Astrocyte (in vitro differentiated cells and primary cell): Measurements from ENCODE around the gene WDSUB1. TPM values are rescaled to one million over a fixed set of nuclear protein-coding genes. Genes with fewer than 3 reads are reported as not detected.

Experiments
- DNase-seq: peaks from one replicate; pipeline ENCODE4 v3.0.0-alpha.2; 2010; ENCODE audit warnings: low read depth
- FAIRE-seq: peaks from 2 replicates; lab custom pipeline; 2011; peaks lifted over from hg19 to GRCh38; lab: Jason Lieb, UNC
- H2AFZ ChIP-seq: 2 replicates; pipeline ENCODE4 v1.6.0; 2012; ENCODE audit warnings: low read depth, low read length, inconsistent platforms
- H3K27ac ChIP-seq: 2 replicates; pipeline ENCODE4 v1.5.1; 2011; ENCODE audit warnings: low read depth, low read length, inconsistent platforms
- H3K27me3 ChIP-seq: 2 replicates; pipeline ENCODE4 v1.6.0; 2011; ENCODE audit warnings: low read length, inconsistent platforms; ENCODE audit not compliant: insufficient read depth
- H3K36me3 ChIP-seq: 2 replicates; pipeline ENCODE4 v1.5.1; 2011; ENCODE audit warnings: low read length, inconsistent platforms; ENCODE audit not compliant: insufficient read depth
- H3K4me1 ChIP-seq: 2 replicates; pipeline ENCODE4 v1.5.1; 2011; ENCODE audit warnings: low read length, inconsistent platforms; ENCODE audit not compliant: insufficient read depth
- H3K4me2 ChIP-seq: 2 replicates; pipeline ENCODE4 v1.6.0; 2012; ENCODE audit warnings: low read length, inconsistent platforms
- H3K4me3 ChIP-seq: 2 replicates; pipeline ENCODE4 v1.5.1; 2011; ENCODE audit warnings: low read depth, mild to moderate bottlenecking, low read length, inconsistent platforms; ENCODE audit not compliant: insufficient read depth
- H3K79me2 ChIP-seq: 2 replicates; pipeline ENCODE4 v1.6.0; 2012; ENCODE audit warnings: mild to moderate bottlenecking, low read length, inconsistent platforms; ENCODE audit not compliant: insufficient read depth
- H3K9ac ChIP-seq: 2 replicates; pipeline ENCODE4 v1.6.0; 2012; ENCODE audit warnings: mild to moderate bottlenecking, low read length, inconsistent platforms
- H3K9me3 ChIP-seq: 2 replicates; pipeline ENCODE4 v1.5.1; 2012; ENCODE audit warnings: low read depth, mild to moderate bottlenecking, low read length, inconsistent platforms; ENCODE audit not compliant: insufficient read depth
- H4K20me1 ChIP-seq: 2 replicates; pipeline ENCODE4 v1.6.0; 2012; ENCODE audit warnings: low read length, inconsistent platforms; ENCODE audit not compliant: insufficient read depth
- H3K27ac Mint-ChIP-seq: one replicate; pipeline ENCODE4 v1.8.0; 2021; ENCODE audit warnings: mild to moderate bottlenecking, mixed read lengths; ENCODE audit not compliant: unreplicated experiment
- H3K27me3 Mint-ChIP-seq: one replicate; pipeline ENCODE4 v1.8.0; 2021; ENCODE audit warnings: low read depth, mixed read lengths; ENCODE audit not compliant: unreplicated experiment
- H3K36me3 Mint-ChIP-seq: one replicate; pipeline ENCODE4 v1.8.0; 2021; ENCODE audit warnings: low read depth, mixed read lengths; ENCODE audit not compliant: unreplicated experiment
- H3K4me1 Mint-ChIP-seq: one replicate; pipeline ENCODE4 v1.8.0; 2021; ENCODE audit warnings: low read depth, mixed read lengths; ENCODE audit not compliant: unreplicated experiment
- H3K4me3 Mint-ChIP-seq: one replicate; pipeline ENCODE4 v1.8.0; 2021; ENCODE audit warnings: mild to moderate bottlenecking, moderate library complexity, mixed read lengths; ENCODE audit not compliant: unreplicated experiment
- H3K9me3 Mint-ChIP-seq: one replicate; pipeline ENCODE4 v1.8.0; 2021; ENCODE audit warnings: mild to moderate bottlenecking, mixed read lengths; ENCODE audit not compliant: unreplicated experiment
- CTCF ChIP-seq: IDR thresholded peaks from 2 replicates; pipeline ENCODE4 v1.5.1; 2011; ENCODE audit warnings: low read depth, mild to moderate bottlenecking, inconsistent platforms, low read length, moderate library complexity; ENCODE audit not compliant: insufficient read depth
- EZH2 ChIP-seq: IDR thresholded peaks from 2 replicates; pipeline ENCODE4 v1.6.1; 2012; ENCODE audit warnings: mild to moderate bottlenecking, low read length, inconsistent platforms; ENCODE audit not compliant: insufficient read depth
- total RNA-seq: library from RNA; stranded (reverse); gene quantifications from 2 replicates; pipeline ENCODE4 v1.2.1, GENCODE V29; 2021

The WDSUB1 gene
- total RNA-seq, 1 donor from 2014 or later: 5.4 TPM

GRCh38 chr2:159229476-159230144 lies 56.9 kb downstream of the WDSUB1 start:
- DNase-seq (no peak), FAIRE-seq (no peak)
- peaks cover 38% of the 10 kb centered on the region for H3K36me3 Mint-ChIP-seq
- H3K27me3 Mint-ChIP-seq: no peaks in the 10 kb centered on the region
- H3K4me2 ChIP-seq: no peak overlapping the region
- H3K27ac Mint-ChIP-seq: no peak overlapping the region
- H3K9me3 ChIP-seq: no peaks in the 10 kb centered on the region
- H3K36me3 ChIP-seq: peaks cover 21% of the 10 kb centered on the region
- peaks cover 12% of the 10 kb centered on the region for H3K4me1 ChIP-seq
- H2AFZ ChIP-seq: no peak overlapping the region
- H3K4me1 Mint-ChIP-seq: peaks cover 7% of the 10 kb centered on the region
- H3K9me3 Mint-ChIP-seq: no peaks in the 10 kb centered on the region
- no peak for TF ChIP-seq EZH2
- TF ChIP-seq CTCF: no peak
- H3K27ac ChIP-seq: no peak overlapping the region
- no peaks in the 10 kb centered on the region for H3K27me3 ChIP-seq
- no peak overlapping the region for H3K4me3 ChIP-seq
- peaks cover 5% of the 10 kb centered on the region for H4K20me1 ChIP-seq
- no peak overlapping the region for H3K9ac ChIP-seq
- no peak overlapping the region for H3K4me3 Mint-ChIP-seq
- no peaks in the 10 kb centered on the region for H3K79me2 ChIP-seq

GRCh38 chr2:159228081-159228581 lies 58.4 kb downstream of the WDSUB1 start:
- Mint-ChIP-seq H3K36me3 (peaks cover 50% of the 10 kb centered on the region), H3K4me1 (peaks cover 7% of the 10 kb centered on the region), H3K9me3 (no peaks in the 10 kb centered on the region), H3K27ac (no peak overlapping the region), H3K4me3 (no peak overlapping the region), H3K27me3 (no peaks in the 10 kb centered on the region)
- Histone ChIP-seq H3K4me2 (peak overlapping the region; percentile 34), H3K36me3 (peaks cover 17% of the 10 kb centered on the region), H3K27ac (peak overlapping the region; percentile 22), H3K9me3 (no peaks in the 10 kb centered on the region), H3K4me3 (no peak overlapping the region), H2AFZ (no peak overlapping the region), H3K4me1 (peaks cover 12% of the 10 kb centered on the region), H3K27me3 (no peaks in the 10 kb centered on the region), H4K20me1 (peaks cover 5% of the 10 kb centered on the region), H3K9ac (peak overlapping the region; percentile 34), H3K79me2 (no peaks in the 10 kb centered on the region)
- TF ChIP-seq EZH2 (no peak), CTCF (no peak)
- DNase-seq (peak; percentile 12), FAIRE-seq (no peak)

GRCh38 chr2:159227467-159227866 lies 59.0 kb downstream of the WDSUB1 start:
- DNase-seq: no peak
- Mint-ChIP-seq H3K4me1 (peaks cover 5% of the 10 kb centered on the region), H3K36me3 (peaks cover 50% of the 10 kb centered on the region), H3K4me3 (no peak overlapping the region), H3K27ac (no peak overlapping the region), H3K9me3 (no peaks in the 10 kb centered on the region), H3K27me3 (no peaks in the 10 kb centered on the region)
- Histone ChIP-seq H3K4me1 (peaks cover 12% of the 10 kb centered on the region), H3K4me3 (no peak overlapping the region), H2AFZ (no peak overlapping the region), H3K36me3 (peaks cover 13% of the 10 kb centered on the region), H3K27me3 (no peaks in the 10 kb centered on the region), H3K9ac (peak overlapping the region; percentile 34), H3K79me2 (no peaks in the 10 kb centered on the region), H3K9me3 (no peaks in the 10 kb centered on the region), H3K4me2 (peak overlapping the region; percentile 34), H3K27ac (no peak overlapping the region), H4K20me1 (no peaks in the 10 kb centered on the region)
- TF ChIP-seq CTCF (no peak), EZH2 (no peak)
- no peak for FAIRE-seq
